GM12891 (cell line): ENCODE results near the gene TGIF2.

Experiments used
- PAX5 ChIP-seq: IDR thresholded peaks from 2 replicates; pipeline ENCODE4 v1.6.1; 2011; ENCODE audit warnings: low read length, moderate library complexity, mild to moderate bottlenecking; ENCODE audit not compliant: insufficient read depth, severe bottlenecking
- POLR2A ChIP-seq: IDR thresholded peaks from 2 replicates; pipeline ENCODE4 v1.6.1; 2011; ENCODE audit warnings: low read depth, low read length, control low read depth
- POLR2AphosphoS5 ChIP-seq: IDR thresholded peaks from 2 replicates; pipeline ENCODE4 v1.6.1; 2011; ENCODE audit warnings: low read depth, low read length, control low read depth
- SPI1 ChIP-seq: IDR thresholded peaks from 2 replicates; pipeline ENCODE4 v1.6.1; 2011; ENCODE audit warnings: low read depth, low read length, control low read depth
- TAF1 ChIP-seq: IDR thresholded peaks from 2 replicates; pipeline ENCODE4 v1.6.1; 2011; ENCODE audit warnings: low read depth, low read length, control low read depth

DNA sequence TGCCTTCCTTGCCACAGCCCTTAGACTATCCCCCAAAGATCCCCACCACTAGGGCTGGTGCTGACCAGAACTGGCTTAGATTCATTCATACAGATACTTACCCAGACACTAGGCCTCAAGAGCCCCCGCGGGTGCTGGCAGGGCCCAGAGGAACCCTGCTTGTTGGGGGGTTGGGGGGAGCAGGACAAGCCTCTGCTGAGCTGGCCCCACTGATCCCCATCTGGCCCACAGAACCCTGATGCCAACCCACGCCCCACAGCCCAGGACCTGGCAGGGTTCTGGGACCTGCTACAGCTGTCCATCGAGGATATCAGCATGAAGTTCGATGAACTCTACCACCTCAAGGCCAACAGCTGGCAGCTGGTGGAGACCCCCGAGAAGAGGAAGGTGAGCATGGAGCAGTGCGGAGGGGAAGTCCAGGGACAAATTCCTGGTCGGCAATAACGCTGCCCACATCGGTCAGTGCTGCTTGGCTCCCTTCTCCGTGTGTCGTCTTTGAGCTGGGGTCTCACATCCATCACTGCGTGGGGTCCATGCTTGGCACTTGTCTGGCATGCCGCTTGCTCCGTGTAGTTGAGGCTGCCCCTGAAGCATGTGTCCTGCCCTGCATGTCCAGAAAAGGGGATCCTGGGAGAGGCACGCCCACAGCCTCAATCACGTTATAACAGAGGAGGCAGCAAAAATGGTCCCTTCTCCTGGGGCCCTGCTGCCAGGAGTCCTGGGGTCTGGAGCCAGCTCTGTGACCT lies 47.6 kb upstream of the TGIF2 start:
- TF ChIP-seq TAF1: no peak
- TF ChIP-seq POLR2AphosphoS5: no peak
- TF ChIP-seq POLR2A: no peak
- TF ChIP-seq SPI1: no peak
- TF ChIP-seq PAX5: no peak
